Neural progenitor cell (in vitro differentiated cells): ENCODE measurements around the gene CHST9.

Experiments
- CTCF ChIP-seq: fragments of 200-600 bp; sonication (generic); IDR thresholded peaks from 2 replicates; pipeline ENCODE4 v1.5.1; 2017; ENCODE audit warnings: antibody characterized with exemption, mild to moderate bottlenecking
- EZH2 ChIP-seq: fragments of 200-600 bp; sonication (generic); IDR thresholded peaks from 2 replicates; pipeline ENCODE4 v1.6.1; 2017; ENCODE audit warnings: antibody characterized with exemption, mild to moderate bottlenecking, moderate library complexity

- TF ChIP-seq EZH2 (no peak), CTCF (no peak)
Observed at GRCh38 chr18:26977781-26978180, 207.3 kb downstream of the CHST9 start.
